HepG2 (cell line): Measurements from ENCODE around the gene CCL18.

Experiments used
- EP300 ChIP-seq, 3 experiments: sonication (generic) in 1 of 3; formaldehyde crosslinking in 1 of 3; IDR thresholded peaks; 2 replicates each; pipeline versions ENCODE4 v1.5.1 to v1.6.1; 2011 to 2020; ENCODE audit warnings: low read depth in 2 of 3, low read length in 2 of 3, borderline replicate concordance in 1 of 3, improper control_type of control experiment in 1 of 3, mild to moderate bottlenecking in 1 of 3, missing genetic modification reagents in 1 of 3, moderate library complexity in 1 of 3
- FOXK2 ChIP-seq: fragments of 450-650 bp; IDR thresholded peaks from 2 replicates; pipeline ENCODE4 v1.6.1; 2016
- POLR2AphosphoS5 ChIP-seq: IDR thresholded peaks from 2 replicates; pipeline ENCODE4 v1.6.1; 2012; ENCODE audit warnings: low read depth, low read length

- TF ChIP-seq EP300 (IDR thresholded peaks at IDR 0.05; ENCODE audit: low read depth in 2 of 2, low read length in 2 of 2) (no peak), EP300 (CRISPR knock-in tag; IDR thresholded peaks at IDR 0.05; ENCODE audit: borderline replicate concordance) (no peak), POLR2AphosphoS5 (no peak), FOXK2 (no peak)
Observed at GRCh38 chr17:36089888-36090836, 26.1 kb downstream of the CCL18 start, which contains the start of gene CCL3.
